Measurements from ENCODE around the gene FHDC1.

FHDC1 gene

DNA sequence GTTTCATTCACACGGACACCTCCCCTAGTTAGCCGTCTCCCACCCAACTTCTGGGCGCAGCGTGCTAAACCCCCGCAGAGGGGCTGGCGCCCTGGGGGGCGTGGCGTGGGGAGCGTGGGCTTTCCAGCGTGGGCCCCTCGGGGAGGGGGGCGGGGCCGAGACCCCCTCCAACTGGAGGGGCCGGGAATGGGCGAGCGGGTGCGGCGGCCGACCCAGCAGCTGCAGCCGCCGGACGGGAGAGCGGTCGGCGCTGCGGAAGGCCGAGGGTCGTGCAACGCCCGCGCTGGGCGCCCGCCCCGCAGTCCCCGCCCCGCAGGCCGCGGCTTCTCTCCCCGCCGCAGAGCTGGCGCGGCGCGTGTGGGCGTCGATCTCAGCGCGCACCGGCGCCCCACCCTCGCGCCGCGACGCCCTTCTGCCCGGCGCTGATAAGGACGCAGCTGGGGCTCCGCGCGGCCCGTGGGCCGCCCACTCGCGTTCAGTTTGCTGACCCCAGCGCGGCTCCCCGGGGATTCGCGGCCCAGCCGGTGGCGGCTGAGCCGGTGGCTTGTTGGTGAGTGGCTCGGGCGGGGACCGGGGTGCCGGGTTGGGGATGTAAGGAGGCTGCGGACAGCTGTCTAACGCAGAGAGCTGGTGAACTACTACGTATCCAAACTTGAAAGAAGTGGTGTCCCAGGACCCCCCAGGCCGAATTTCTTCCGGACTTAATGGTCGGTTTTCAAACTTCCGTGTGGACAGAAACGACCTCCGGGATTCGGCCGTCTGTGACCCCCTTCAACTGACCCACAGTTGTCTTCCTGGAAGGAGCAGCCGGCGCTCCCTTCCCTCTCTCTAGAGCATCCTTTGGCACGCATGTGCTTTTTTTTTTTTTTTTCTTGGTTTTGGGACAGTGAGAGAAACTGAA is 1.5 kb downstream of the FHDC1 start:
- no peak for DNase-seq

- peak; percentile 79 for DNase-seq
Measured at GRCh38 chr4:152938237-152938947, 2.3 kb downstream of the FHDC1 start.

DNA sequence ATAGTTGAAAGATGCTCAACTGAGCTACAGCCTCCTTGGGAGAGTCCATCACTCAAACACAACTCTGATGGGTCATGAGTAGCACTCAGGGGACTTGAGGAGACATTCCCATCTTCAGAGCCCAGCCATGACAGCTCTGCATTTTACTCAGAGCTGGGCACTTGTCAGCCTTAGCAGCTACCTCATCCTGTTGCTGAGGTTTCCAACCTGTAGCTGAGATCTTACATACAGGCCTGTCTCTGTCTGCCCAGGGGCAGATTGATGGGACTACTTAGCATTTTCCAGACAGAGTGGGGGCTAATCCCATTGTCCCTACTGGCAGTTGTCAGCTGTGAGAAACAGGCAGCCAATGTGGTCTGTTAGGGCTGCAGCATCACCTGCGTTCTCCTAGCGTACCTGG is 3.5 kb downstream of the FHDC1 start:
- DNase-seq: no peak

GRCh38 chr4:152940461-152940860 is 4.3 kb downstream of the FHDC1 start:
- DNase-seq: no peak

GRCh38 chr4:152941411-152941810 is 5.3 kb downstream of the FHDC1 start:
- no peak for DNase-seq

GRCh38 chr4:152942346-152942745 is 6.2 kb downstream of the FHDC1 start:
- no peak for DNase-seq

- DNase-seq: no peak
Measured at GRCh38 chr4:152943672-152944071, 7.5 kb downstream of the FHDC1 start.

- no peak for DNase-seq
Measured at GRCh38 chr4:152944666-152945320, 8.7 kb downstream of the FHDC1 start.

DNA sequence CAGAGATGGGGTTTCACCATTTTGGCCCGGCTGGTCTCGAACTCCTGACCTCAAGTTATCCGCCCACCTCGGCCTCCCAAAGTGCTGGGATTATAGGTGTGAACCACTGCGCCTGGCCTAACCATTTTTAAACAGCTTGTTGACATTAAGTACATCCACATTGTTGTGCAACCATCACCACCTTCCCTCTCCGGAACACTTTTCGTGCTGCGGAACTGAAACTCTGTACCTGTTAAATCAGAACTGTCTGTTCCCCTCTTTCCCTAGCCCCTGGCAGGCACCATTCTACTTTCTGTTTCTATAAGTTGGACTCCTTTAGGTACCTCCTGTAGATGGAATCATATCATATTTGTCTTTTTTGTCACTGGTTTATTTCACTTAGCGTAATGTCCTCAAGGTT is 9.5 kb downstream of the FHDC1 start:
- DNase-seq: no peak

DNA sequence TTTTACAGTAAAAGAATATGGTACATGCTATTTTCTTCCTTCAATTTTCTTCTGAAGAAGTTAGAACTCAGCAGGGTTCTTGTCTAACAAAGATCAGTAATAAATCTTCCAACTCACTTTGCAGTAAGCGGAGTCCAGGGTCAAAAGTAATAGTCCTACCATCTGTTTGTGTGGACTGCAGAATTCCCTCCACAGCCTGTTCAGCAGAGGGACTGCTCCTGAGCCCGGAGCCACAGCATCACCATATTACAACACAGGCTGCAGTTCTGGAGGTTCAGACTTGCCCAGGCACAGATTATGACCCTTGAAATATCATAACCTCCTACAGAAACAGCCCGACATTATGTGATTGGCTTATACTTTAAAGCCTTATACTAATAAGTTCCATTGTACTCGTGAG is 10.3 kb downstream of the FHDC1 start:
- no peak for DNase-seq

DNA sequence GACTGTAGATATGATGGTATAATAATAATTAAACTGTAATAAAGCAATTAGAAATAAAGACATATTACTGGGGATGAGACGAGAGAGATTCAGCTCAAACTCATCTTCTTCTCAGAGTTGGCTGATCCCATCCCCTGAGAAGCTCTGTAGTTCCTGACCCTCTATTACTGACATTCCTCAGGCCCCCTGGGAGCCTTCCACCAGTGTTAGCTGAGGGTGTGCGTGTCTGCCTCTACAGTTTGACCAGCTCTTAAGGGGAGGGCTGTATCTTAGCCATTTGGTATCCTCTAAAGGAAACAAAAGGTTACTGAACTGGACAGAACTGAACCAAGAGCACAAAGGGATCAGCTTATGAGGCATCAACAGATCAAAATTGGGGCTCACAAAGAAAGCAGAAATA is 11.2 kb downstream of the FHDC1 start:
- DNase-seq: no peak

DNA sequence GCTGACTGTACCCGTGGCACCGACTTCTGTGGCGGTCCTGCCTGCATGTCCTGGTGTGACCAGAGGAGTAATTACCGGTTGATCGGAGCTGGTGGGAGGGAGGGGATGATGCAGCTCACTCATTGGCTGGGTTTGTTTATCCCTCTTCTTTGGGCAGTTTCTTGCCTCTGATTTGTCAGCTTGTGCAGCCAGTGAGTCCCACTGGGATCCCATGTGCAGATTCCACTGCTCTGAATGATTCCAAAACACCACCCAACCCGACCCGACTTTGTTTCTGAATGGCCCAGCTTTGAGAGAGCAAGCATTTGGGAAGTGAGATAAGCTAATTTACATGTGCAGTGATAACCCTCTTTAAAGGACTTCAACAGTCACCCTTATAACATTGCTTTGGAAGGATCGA is 13.8 kb downstream of the FHDC1 start:
- DNase-seq: no peak

- no peak for DNase-seq
Measured at GRCh38 chr4:152950402-152951274, 14.5 kb downstream of the FHDC1 start.

GRCh38 chr4:152951348-152951747 is 15.2 kb downstream of the FHDC1 start:
- no peak for DNase-seq

DNA sequence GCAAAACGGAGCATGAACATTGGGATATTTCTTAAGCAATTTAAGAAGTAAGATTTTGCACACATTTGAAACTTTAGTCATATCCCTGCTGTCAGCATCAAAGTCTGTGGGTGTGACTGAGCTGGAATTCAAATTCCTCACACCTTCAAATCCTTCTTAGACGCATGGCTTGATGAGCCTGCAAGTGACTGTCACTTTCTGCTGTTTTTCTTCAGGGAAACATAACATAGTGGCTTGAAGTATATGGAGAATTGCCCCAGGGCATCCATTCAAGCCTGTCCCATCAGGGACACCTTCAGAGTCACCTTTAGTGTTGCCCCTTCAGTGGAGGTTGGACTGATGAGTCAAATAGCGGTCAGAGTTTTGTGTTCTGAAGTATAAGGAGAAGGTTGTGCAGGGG is 17.4 kb downstream of the FHDC1 start:
- no peak for DNase-seq

GRCh38 chr4:152954741-152955140 is 18.6 kb downstream of the FHDC1 start:
- DNase-seq: no peak

DNA sequence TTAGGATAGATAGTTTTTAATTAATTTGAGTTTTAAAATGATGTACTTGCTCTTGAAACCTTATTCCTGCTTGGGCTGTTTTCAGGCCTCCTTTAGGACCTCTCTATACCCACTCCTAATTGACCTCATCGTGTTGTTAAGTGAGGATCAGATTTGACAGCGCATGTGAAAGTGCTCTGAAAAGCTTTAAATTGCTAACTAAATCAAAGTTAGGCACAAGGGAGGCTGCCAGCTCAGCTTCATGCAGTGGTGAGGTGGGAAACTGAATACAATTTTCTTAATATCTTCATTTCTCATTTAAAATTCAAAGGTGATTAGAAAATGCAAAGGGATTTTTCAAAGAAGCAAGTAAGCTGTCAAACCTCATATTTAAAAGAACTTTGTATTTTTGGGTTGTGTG is 20.0 kb downstream of the FHDC1 start:
- no peak for DNase-seq

DNA sequence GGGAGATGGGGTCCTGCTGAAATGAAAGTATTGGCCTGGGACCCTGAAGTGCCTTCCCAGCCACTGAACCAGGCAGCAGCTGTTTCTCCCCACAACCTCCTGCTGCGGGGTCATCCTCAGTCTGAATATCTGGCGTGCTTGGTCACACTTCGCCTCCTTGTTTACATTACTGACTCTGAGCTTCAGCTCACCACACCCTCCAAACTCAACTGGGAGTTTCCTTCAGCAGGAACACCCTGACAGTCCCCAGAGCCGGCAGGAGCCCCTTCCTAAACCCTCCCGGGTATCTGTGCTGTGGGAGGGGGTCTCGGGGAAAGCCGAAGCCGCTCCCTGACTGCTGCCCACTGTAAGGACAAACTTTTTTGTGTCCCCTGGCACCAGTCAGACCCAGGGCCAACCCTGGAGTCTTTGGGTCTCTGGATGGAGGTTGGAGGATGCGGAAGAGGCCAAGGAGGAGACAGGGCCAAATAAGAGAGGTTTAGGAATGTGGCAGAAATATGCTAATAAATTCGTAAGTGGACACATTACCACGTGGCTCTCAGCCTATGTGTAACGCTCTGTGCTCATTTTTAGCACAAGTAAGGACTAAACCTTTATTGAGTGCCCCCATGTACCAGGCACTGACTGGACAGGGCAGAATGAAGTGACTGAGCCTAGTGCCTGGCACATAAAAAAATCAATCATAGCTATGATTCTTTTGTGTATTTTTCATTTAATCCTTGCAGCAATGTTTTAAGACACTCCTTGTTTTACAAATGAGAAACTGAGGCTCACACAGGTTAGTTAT is 20.7 kb downstream of the FHDC1 start:
- DNase-seq: no peak

GRCh38 chr4:152957437-152958171 is 21.5 kb downstream of the FHDC1 start:
- DNase-seq: no peak

DNA sequence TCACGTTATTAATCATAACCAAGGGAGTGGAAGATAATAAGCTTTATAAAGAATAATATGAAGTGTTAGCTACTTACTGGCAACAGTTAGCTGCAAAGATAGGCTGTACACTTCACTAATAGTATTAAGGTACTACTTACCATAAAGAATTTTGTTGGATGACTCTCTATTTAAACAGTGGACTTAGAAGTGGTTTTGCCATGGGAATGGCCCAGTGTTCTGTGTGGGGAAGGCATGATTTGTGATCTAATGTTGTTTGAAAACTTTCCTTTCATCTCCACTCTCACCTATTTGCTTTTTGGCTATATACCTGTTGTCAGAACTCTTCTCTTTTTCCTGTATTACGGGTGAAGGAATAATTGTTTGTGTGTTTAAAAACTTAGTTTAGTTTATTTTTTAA is 23.0 kb downstream of the FHDC1 start:
- no peak for DNase-seq

DNA sequence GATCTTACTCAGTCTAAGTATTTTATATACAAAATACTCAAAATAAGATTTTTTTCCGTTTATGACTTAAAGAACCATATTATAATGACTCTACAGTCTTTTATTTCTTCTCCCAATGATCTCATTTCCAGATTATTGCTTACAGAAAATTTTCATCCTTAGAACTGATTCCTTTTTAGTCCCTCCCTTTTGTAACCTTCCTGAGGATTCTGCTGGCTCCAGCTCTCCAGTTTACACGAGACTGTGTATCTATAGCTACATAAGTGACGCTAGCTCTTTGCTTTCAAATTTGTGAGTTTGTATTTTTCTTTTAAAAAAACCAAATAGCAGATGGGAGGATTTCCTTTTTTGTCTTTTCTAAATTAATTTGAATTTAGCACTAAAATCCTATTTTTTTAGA is 24.0 kb downstream of the FHDC1 start:
- no peak for DNase-seq

Measured in DMS79 (cell line).